Thyroid gland (tissue), 4 donors: ENCODE data around the gene PCAT6. TPM values are rescaled to one million over a fixed set of nuclear protein-coding genes. Genes with fewer than 3 reads are reported as not detected.

Source experiments
- DNase-seq, 2 donors: peaks; one replicate each; pipeline ENCODE4 v3.0.0-alpha.2; 2019
- H3K27ac ChIP-seq, 3 donors: fragments of 200-600 bp; sonication (generic); 1 replicate in 2 of 3; 2 replicates in 1 of 3; pipeline ENCODE4 v1.5.1; 2016 to 2019; ENCODE audit warnings: mild to moderate bottlenecking in 1 of 3, moderate library complexity in 1 of 3
- H3K27me3 ChIP-seq: fragments of 200-600 bp; sonication (generic); one replicate; pipeline ENCODE4 v1.5.1; 2019
- H3K36me3 ChIP-seq, 2 donors: fragments of 200-600 bp; sonication (generic); one replicate each; pipeline ENCODE4 v1.5.1; 2016 to 2019
- H3K4me1 ChIP-seq, 2 donors: fragments of 200-600 bp; sonication (generic); one replicate each; pipeline ENCODE4 v1.5.1; 2017 to 2019
- H3K4me3 ChIP-seq, 3 donors: fragments of 200-600 bp; sonication (generic); replicated peaks in 1 of 3; 1 replicate in 2 of 3; 2 replicates in 1 of 3; pipeline ENCODE4 v1.5.1; 2016; ENCODE audit warnings: mild to moderate bottlenecking in 1 of 3
- H3K9me3 ChIP-seq: fragments of 200-600 bp; sonication (generic); one replicate; pipeline ENCODE4 v1.5.1; 2017
- CTCF ChIP-seq, 6 experiments: fragments of 200-600 bp in 3 of 6; fragments of 450-650 bp in 3 of 6; sonication (generic) in 3 of 6; IDR thresholded peaks; one replicate each; pipeline ENCODE4 v1.5.1; 2016 to 2019; ENCODE audit warnings: antibody characterized with exemption in 6 of 6, mild to moderate bottlenecking in 2 of 6, inconsistent platforms in 1 of 6, moderate library complexity in 1 of 6
- POLR2A ChIP-seq, 2 donors: fragments of 450-650 bp; IDR thresholded peaks; one replicate each; pipeline ENCODE4 v1.6.1; 2017; ENCODE audit warnings: antibody characterized with exemption in 2 of 2, mild to moderate bottlenecking in 2 of 2, moderate library complexity in 1 of 2
- WGBS, 2 donors: methylation state at CpG; one replicate each; pipeline ENCODE4 v1.1.5; 2017; 5-methylcytosine and 5-hydroxymethylcytosine counted together
- intact Hi-C: fragments of 100-400 bp; cut with DNase I; formaldehyde crosslinking; loops from one replicate; pipeline ENCODE4 v1.15.1; 2023
- total RNA-seq, 4 donors: library from RNA; depleted of rRNA; stranded (reverse); fragments of >200 nt; gene quantifications; one replicate each; pipeline ENCODE4 v1.2.3, GENCODE V29; 2016

The PCAT6 gene
- total RNA-seq, 4 donors from 2014 or later: not detected

- WGBS, 2 donors: 46 to 54% methylated on average over 3 of the region's 3 CpGs
- DNase-seq: no peak
- Histone ChIP-seq H3K4me3 (no peak overlapping the region), H3K27me3 (no peaks in the 10 kb centered on the region), H3K36me3 (no peaks in the 10 kb centered on the region), H3K27ac (no peak overlapping the region), H3K4me1 (no peaks in the 10 kb centered on the region), H3K9me3 (no peaks in the 10 kb centered on the region)
- intact Hi-C loops: no loop called here
- TF ChIP-seq CTCF (IDR thresholded peaks at IDR 0.05) (no peak), POLR2A (IDR thresholded peaks at IDR 0.05) (no peak)
These were observed 24.9 kb downstream of the PCAT6 start for GRCh38 chr1:202835548-202836072.

- no peak for TF ChIP-seq POLR2A (IDR thresholded peaks at IDR 0.05)
- no peak for TF ChIP-seq CTCF (IDR thresholded peaks at IDR 0.05)
- DNase-seq: no peak
- Histone ChIP-seq H3K27me3 (no peaks in the 10 kb centered on the region), H3K27ac (no peak overlapping the region), H3K4me3 (no peak overlapping the region), H3K4me1 (no peaks in the 10 kb centered on the region), H3K36me3 (no peaks in the 10 kb centered on the region), H3K9me3 (no peaks in the 10 kb centered on the region)
- WGBS, 2 donors: 80 to 84% methylated on average over 5 of the region's 5 CpGs
- intact Hi-C loops: no loop called here
These were observed 26.1 kb downstream of the PCAT6 start for GRCh38 chr1:202836623-202837403.

- TF ChIP-seq CTCF (IDR thresholded peaks at IDR 0.05) (no peak), POLR2A (IDR thresholded peaks at IDR 0.05) (no peak)
- Histone ChIP-seq H3K36me3 (no peaks in the 10 kb centered on the region), H3K4me1 (no peaks in the 10 kb centered on the region), H3K27me3 (no peaks in the 10 kb centered on the region), H3K9me3 (no peaks in the 10 kb centered on the region), H3K27ac (no peak overlapping the region), H3K4me3 (no peak overlapping the region)
- 85 to 91% methylated on average over 5 of the region's 5 CpGs for WGBS, 2 donors
- no peak for DNase-seq
- intact Hi-C loops: no loop called here
These were observed 27.1 kb downstream of the PCAT6 start for GRCh38 chr1:202837746-202838262.

- no peaks in the 10 kb centered on the region for H3K9me3 ChIP-seq
- no peak for DNase-seq
- H3K27ac ChIP-seq: no peak overlapping the region
- intact Hi-C loops: no loop called here
- no peak overlapping the region for H3K4me3 ChIP-seq
- no peak for TF ChIP-seq POLR2A (IDR thresholded peaks at IDR 0.05)
- TF ChIP-seq CTCF (IDR thresholded peaks at IDR 0.05): no peak
- H3K4me1 ChIP-seq: no peaks in the 10 kb centered on the region
- H3K27me3 ChIP-seq: no peaks in the 10 kb centered on the region
- WGBS, 2 donors: 83 to 88% methylated on average over 11 of the region's 11 CpGs
- no peaks in the 10 kb centered on the region for H3K36me3 ChIP-seq
These were observed 32.3 kb downstream of the PCAT6 start for GRCh38 chr1:202843081-202843480.

- intact Hi-C loops: no loop called here
- H3K27ac ChIP-seq: no peak overlapping the region
- no peaks in the 10 kb centered on the region for H3K9me3 ChIP-seq
- no peaks in the 10 kb centered on the region for H3K4me1 ChIP-seq
- H3K36me3 ChIP-seq: no peaks in the 10 kb centered on the region
- 88 to 97% methylated on average over 3 to 5 of the region's 5 CpGs for WGBS, 2 donors
- no peak for DNase-seq
- no peak for TF ChIP-seq POLR2A (IDR thresholded peaks at IDR 0.05)
- TF ChIP-seq CTCF (IDR thresholded peaks at IDR 0.05): no peak
- no peak overlapping the region for H3K4me3 ChIP-seq
- no peaks in the 10 kb centered on the region for H3K27me3 ChIP-seq
These were observed 33.5 kb downstream of the PCAT6 start for GRCh38 chr1:202844259-202844658.
